ENCODE results near the gene RANBP17. TPM values are rescaled to one million over a fixed set of nuclear protein-coding genes. Genes with fewer than 3 reads are reported as not detected.

Gene RANBP17
- total RNA-seq, 4 donors from 2014 or later: 9.8 to 20.8 (median 10.3) TPM

- Histone ChIP-seq H3K27ac (no peak overlapping the region), H3K4me3 (no peak overlapping the region), H3K27me3 (no peaks in the 10 kb centered on the region), H3K4me1 (no peaks in the 10 kb centered on the region), H3K9me3 (no peaks in the 10 kb centered on the region), H3K36me3 (no peaks in the 10 kb centered on the region)
- no peak for DNase-seq
- TF ChIP-seq CTCF (IDR thresholded peaks at IDR 0.05) (no peak), POLR2A (IDR thresholded peaks at IDR 0.05) (no peak)
These were observed 194.1 kb downstream of the RANBP17 start for GRCh38 chr5:171055875-171056454.

GRCh38 chr5:171067540-171068130 lies 205.8 kb downstream of the RANBP17 start:
- H3K36me3 ChIP-seq: no peaks in the 10 kb centered on the region
- no peak for DNase-seq
- H3K27me3 ChIP-seq: no peaks in the 10 kb centered on the region
- H3K27ac ChIP-seq: no peak overlapping the region
- H3K9me3 ChIP-seq: peaks cover 0 to 13% (median 0%) of the 10 kb centered on the region in 4 donors
- no peak for TF ChIP-seq POLR2A (IDR thresholded peaks at IDR 0.05)
- TF ChIP-seq CTCF (IDR thresholded peaks at IDR 0.05): no peak
- H3K4me3 ChIP-seq: no peak overlapping the region
- no peaks in the 10 kb centered on the region for H3K4me1 ChIP-seq

- Histone ChIP-seq H3K4me3 (no peak overlapping the region), H3K36me3 (no peaks in the 10 kb centered on the region), H3K27ac (no peak overlapping the region), H3K4me1 (no peaks in the 10 kb centered on the region), H3K9me3 (no peaks in the 10 kb centered on the region), H3K27me3 (no peaks in the 10 kb centered on the region)
- no peak for DNase-seq
- TF ChIP-seq CTCF (IDR thresholded peaks at IDR 0.05): no peak
- TF ChIP-seq POLR2A (IDR thresholded peaks at IDR 0.05): no peak
These were observed 212.9 kb downstream of the RANBP17 start for GRCh38 chr5:171074747-171075146.

- Histone ChIP-seq H3K9me3 (no peaks in the 10 kb centered on the region), H3K27ac (no peak overlapping the region), H3K27me3 (no peaks in the 10 kb centered on the region), H3K4me1 (no peaks in the 10 kb centered on the region), H3K4me3 (no peak overlapping the region), H3K36me3 (no peaks in the 10 kb centered on the region)
- no peak for TF ChIP-seq POLR2A (IDR thresholded peaks at IDR 0.05)
- DNase-seq: no peak
These were observed 218.5 kb downstream of the RANBP17 start for GRCh38 chr5:171080186-171080938.

GRCh38 chr5:171081319-171081718 lies 219.5 kb downstream of the RANBP17 start:
- no peak for DNase-seq
- Histone ChIP-seq H3K4me1 (no peaks in the 10 kb centered on the region), H3K27ac (no peak overlapping the region), H3K9me3 (no peaks in the 10 kb centered on the region), H3K36me3 (no peaks in the 10 kb centered on the region), H3K27me3 (no peaks in the 10 kb centered on the region), H3K4me3 (no peak overlapping the region)
- TF ChIP-seq CTCF (IDR thresholded peaks at IDR 0.05) (no peak), POLR2A (IDR thresholded peaks at IDR 0.05) (no peak)

GRCh38 chr5:171092194-171092593 lies 230.4 kb downstream of the RANBP17 start:
- no peaks in the 10 kb centered on the region for H3K27me3 ChIP-seq
- no peaks in the 10 kb centered on the region for H3K36me3 ChIP-seq
- H3K4me3 ChIP-seq: no peak overlapping the region
- no peaks in the 10 kb centered on the region for H3K9me3 ChIP-seq
- H3K4me1 ChIP-seq: no peaks in the 10 kb centered on the region
- TF ChIP-seq POLR2A (IDR thresholded peaks at IDR 0.05) (no peak), CTCF (IDR thresholded peaks at IDR 0.05) (no peak)
- H3K27ac ChIP-seq: no peak overlapping the region
- DNase-seq: no peak
